AG04450 (cell line): ENCODE data around the gene SOWAHA. TPM values are rescaled to one million over a fixed set of nuclear protein-coding genes. Genes with fewer than 3 reads are reported as not detected.

ENCODE experiments used
- CTCF ChIA-PET: fragments of 300-600, 350-600 bp; formaldehyde crosslinking; extraction: SDS; loops from one replicate; lab custom pipeline; 2022; ENCODE audit warnings: antibody characterized with exemption, inconsistent platforms; lab: Charles Lee
- POLR2A ChIA-PET: fragments of 350-600 bp; formaldehyde crosslinking; extraction: SDS; loops from one replicate; lab custom pipeline; 2021; ENCODE audit warnings: antibody characterized with exemption, inconsistent platforms; lab: Yijun Ruan, JAX
- DNase-seq: peaks from one replicate; pipeline ENCODE4 v3.0.0-alpha.2; 2011; ENCODE audit warnings: low read depth, low spot score
- H3K27ac ChIP-seq: one replicate; pipeline ENCODE4 v1.5.1; 2012; ENCODE audit warnings: low read depth, low read length, control low read depth
- H3K27me3 ChIP-seq: one replicate; pipeline ENCODE4 v1.6.0; 2012; ENCODE audit warnings: low read length; ENCODE audit not compliant: control insufficient read depth, insufficient read depth
- H3K4me3 ChIP-seq: 2 replicates; pipeline ENCODE4 v1.5.1; 2011; ENCODE audit warnings: mild to moderate bottlenecking, low read depth, low read length, control low read depth
- H3K9me3 ChIP-seq: 2 replicates; pipeline ENCODE4 v1.5.1; 2012; ENCODE audit warnings: low read length; ENCODE audit not compliant: control insufficient read depth, insufficient read depth
- polyA plus RNA-seq: library from polyadenylated mRNA; depleted of rRNA; stranded (reverse); fragments of >200 nt; gene quantifications from 2 replicates; pipeline ENCODE4 v1.2.3, GENCODE V29; 2011
- TF ChIP-seq, protein P1 (sequence below): IDR thresholded peaks from 2 replicates; pipeline ENCODE4 v1.5.1; 2011; ENCODE audit warnings: low read depth, low read length, control low read depth, inconsistent platforms

Gene SOWAHA
- polyA plus RNA-seq, 1 experiment, result not detected

DNA sequence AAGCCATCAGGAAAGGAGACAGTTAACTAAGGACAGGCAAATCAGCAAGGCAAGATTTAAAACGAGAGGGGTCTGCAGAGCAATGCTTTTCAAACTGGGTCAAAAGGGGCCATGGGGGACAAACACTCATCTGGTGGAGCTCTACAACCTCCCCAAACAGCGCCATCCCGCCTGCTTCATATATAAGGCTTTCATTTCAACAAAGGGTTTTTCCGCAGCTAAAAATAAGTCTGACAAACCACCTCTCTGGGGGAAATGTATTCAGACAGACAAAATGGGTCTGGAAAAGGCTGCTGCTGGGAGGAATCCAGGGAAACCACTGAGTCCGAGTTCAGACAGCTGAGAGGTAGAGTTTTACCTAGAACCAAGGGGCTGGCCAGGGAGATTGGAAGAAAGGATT lies 27.7 kb upstream of the SOWAHA start:
- TF ChIP-seq, protein P1, sequence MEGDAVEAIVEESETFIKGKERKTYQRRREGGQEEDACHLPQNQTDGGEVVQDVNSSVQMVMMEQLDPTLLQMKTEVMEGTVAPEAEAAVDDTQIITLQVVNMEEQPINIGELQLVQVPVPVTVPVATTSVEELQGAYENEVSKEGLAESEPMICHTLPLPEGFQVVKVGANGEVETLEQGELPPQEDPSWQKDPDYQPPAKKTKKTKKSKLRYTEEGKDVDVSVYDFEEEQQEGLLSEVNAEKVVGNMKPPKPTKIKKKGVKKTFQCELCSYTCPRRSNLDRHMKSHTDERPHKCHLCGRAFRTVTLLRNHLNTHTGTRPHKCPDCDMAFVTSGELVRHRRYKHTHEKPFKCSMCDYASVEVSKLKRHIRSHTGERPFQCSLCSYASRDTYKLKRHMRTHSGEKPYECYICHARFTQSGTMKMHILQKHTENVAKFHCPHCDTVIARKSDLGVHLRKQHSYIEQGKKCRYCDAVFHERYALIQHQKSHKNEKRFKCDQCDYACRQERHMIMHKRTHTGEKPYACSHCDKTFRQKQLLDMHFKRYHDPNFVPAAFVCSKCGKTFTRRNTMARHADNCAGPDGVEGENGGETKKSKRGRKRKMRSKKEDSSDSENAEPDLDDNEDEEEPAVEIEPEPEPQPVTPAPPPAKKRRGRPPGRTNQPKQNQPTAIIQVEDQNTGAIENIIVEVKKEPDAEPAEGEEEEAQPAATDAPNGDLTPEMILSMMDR, result no peak
- H3K27ac ChIP-seq, result no peak overlapping the region
- no peaks in the 10 kb centered on the region for H3K27me3 ChIP-seq
- DNase-seq, result no peak
- H3K4me3 ChIP-seq, result no peak overlapping the region
- ChIA-PET CTCF (interaction anchor here (1.1 kb wide), 1 partner anchor 35 kb away, joined by 5 read pairs; no protein-coding TSS in a partner anchor), POLR2A (no interaction called here)
- H3K9me3 ChIP-seq, result no peaks in the 10 kb centered on the region

DNA sequence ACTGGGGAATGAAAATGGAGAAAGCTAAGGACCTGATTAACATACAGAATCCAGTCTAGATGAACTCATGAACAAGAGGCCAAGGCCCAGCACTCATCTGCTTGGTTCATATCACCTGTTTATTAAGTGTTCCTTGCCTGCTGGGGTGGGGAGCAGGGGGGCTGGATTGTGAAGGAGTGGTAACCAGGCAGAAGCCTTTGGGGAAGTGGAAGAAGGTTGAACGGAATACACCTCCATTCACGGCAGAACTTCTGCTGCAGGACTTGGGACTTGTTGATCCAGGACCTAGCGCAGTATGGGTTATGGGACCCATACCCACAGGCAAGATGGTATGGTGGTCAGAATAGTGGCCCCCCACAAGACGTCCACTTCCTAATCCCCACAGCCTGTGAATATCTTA lies 27.2 kb upstream of the SOWAHA start:
- H3K4me3 ChIP-seq, result no peak overlapping the region
- no peak overlapping the region for H3K27ac ChIP-seq
- no peak for DNase-seq
- TF ChIP-seq, protein P1, result no peak
- POLR2A ChIA-PET, result no interaction called here
- no peaks in the 10 kb centered on the region for H3K9me3 ChIP-seq
- CTCF ChIA-PET, result no interaction called here
- H3K27me3 ChIP-seq, result no peaks in the 10 kb centered on the region

DNA sequence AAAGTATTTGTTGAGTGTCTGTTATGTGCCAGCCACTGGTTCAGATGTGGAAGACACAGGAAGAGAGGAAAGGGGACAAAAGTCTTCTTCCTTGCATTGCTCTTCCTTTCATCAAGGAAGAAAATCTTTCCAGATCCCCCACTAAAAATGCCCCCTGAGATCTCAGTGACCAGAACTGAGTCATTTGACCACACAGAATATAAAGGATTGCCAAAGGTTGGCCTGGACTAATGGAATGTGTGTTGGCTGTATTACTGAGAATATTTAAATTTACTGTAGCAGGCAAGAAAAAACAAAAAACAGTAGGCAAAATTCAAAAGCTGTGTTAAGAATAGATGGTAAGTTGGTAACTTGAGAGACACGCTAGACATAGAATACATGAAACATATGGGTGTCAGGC lies 26.0 kb upstream of the SOWAHA start:
- ChIA-PET CTCF (interaction anchor here (0.9 to 1.4 kb wide), 2 partner anchors 20 to 33 kb away, joined by 3 to 4 read pairs; no protein-coding TSS in a partner anchor), POLR2A (interaction anchor here (0.9 kb wide), 1 partner anchor 96 kb away, joined by 7 read pairs; no protein-coding TSS in a partner anchor)
- Histone ChIP-seq H3K27ac (no peak overlapping the region), H3K4me3 (no peak overlapping the region), H3K9me3 (no peaks in the 10 kb centered on the region), H3K27me3 (peaks cover 3% of the 10 kb centered on the region)
- no peak for DNase-seq
- TF ChIP-seq, protein P1, result no peak

DNA sequence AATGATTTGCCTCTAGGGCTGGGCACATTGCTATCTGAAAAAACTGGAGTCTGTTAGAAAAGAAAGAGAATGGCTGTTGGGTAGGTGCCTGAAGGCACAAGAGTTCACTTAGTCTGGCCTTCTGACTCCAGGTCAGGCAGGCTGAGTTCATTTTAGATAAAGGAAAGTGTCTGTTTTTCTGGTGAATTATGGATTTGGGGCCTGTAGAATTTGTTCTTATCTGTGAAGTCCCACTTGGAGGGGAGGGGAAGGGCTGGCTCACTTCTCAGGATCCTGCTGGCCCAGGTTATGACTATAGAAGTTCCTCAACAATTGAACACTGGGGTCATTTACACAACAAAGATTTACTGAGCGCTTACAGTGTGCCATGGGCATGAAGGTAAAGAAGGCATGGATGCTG lies 24.6 kb upstream of the SOWAHA start:
- TF ChIP-seq, protein P1, result no peak
- no peak overlapping the region for H3K27ac ChIP-seq
- ChIA-PET CTCF (no interaction called here), POLR2A (no interaction called here)
- peaks cover 8% of the 10 kb centered on the region for H3K27me3 ChIP-seq
- no peak for DNase-seq
- no peaks in the 10 kb centered on the region for H3K9me3 ChIP-seq
- no peak overlapping the region for H3K4me3 ChIP-seq

DNA sequence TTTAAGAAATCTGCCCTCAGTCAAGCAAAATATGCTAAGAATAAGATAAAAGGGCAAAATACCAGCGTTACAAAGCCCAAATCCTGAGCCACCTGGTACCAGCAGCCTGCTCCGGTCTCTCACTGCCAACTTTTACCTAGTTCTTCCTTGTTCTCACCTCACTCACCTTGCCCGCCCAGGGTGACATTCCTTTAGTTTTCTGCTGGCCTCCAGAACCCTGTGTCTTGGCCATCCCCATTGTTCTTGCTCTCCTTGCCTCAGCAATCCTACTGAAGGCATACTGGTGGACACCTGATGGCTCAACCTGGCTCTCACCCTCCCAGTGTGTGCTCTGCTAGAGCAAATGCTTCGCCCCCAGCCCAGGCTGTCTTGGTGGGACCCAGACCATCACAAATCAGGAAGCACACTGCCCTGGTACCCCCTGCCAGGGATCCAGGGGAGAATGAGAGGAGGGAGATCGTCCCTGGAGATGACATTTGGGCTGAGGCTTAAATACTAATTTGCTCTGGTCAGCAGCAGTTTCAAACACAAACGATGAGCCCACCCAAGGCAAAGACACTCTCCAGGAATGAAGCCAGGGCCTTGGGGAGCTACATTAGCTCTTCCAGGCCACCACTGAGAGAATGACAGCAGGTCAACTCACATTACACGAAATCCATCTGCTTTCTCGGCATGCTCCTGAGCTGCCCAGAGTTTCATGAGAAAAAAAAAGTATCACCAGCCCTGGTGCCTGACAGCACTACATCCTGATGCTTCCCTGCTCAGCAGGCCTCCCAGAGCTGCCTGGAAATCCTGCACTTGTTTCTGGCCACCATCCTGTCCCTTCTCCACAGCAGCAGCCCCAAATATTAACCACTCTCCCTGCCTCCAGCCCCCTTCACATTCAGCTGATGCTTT lies 23.9 kb upstream of the SOWAHA start:
- no peak overlapping the region for H3K27ac ChIP-seq
- TF ChIP-seq, protein P1, result no peak

More for the DNA sequence above, 23.9 kb upstream of the SOWAHA start:
- Histone ChIP-seq H3K9me3 (no peaks in the 10 kb centered on the region), H3K27me3 (peaks cover 8% of the 10 kb centered on the region), H3K4me3 (no peak overlapping the region)
- POLR2A ChIA-PET, result interaction anchor here (0.6 kb wide), 1 partner anchor 81 kb away, joined by 5 read pairs; no protein-coding TSS in a partner anchor
- CTCF ChIA-PET, result interaction anchor here (1.7 kb wide), 1 partner anchor 31 kb away, joined by 6 read pairs; no protein-coding TSS in a partner anchor
- DNase-seq, result no peak
